ENCODE data around the gene CAMKMT. TPM values are rescaled to one million over a fixed set of nuclear protein-coding genes. Genes with fewer than 3 reads are reported as not detected.

Gene CAMKMT
- total RNA-seq, 3 donors from 2014 or later (not counting 1 experiment from before 2014, with no cell fraction given), result 18.1 to 25.0 (median 20.6) TPM

GRCh38 chr2:44550561-44550960 lies 188.8 kb downstream of the CAMKMT start:
- Mint-ChIP-seq H3K27ac (no peak overlapping the region), H3K4me1 (peaks cover 23 to 33% of the 10 kb centered on the region in 2 donors), H3K27me3 (ENCODE audit: low read depth in 2 of 2) (no peaks in the 10 kb centered on the region), H3K4me3 (no peak overlapping the region), H3K9me3 (no peaks in the 10 kb centered on the region), H3K36me3 (no peaks in the 10 kb centered on the region)
- H3K4me1 ChIP-seq (ENCODE audit: control insufficient read depth, insufficient read depth, low read length), result no peaks in the 10 kb centered on the region
- H3K27me3 ChIP-seq (ENCODE audit: control insufficient read depth, insufficient read depth, low read length), result no peaks in the 10 kb centered on the region
- no peak overlapping the region for H3K4me3 ChIP-seq (ENCODE audit: low read length)
- DNase-seq, result no peak
- H3K27ac ChIP-seq (ENCODE audit: low read length), result no peak overlapping the region
- no CpG with 5 or more reads among the region's 2 CpGs for WGBS (ENCODE audit: insufficient coverage)
- TF ChIP-seq CTCF (IDR thresholded peaks at IDR 0.05), result no peak
- intact Hi-C loops (cut with micrococcal nuclease), result no loop called here
- no peak for ATAC-seq
- no peaks in the 10 kb centered on the region for H3K36me3 ChIP-seq (ENCODE audit: control insufficient read depth, insufficient read depth, low read length)
- H3K9me3 ChIP-seq (ENCODE audit: control insufficient read depth, insufficient read depth, low read length), result no peaks in the 10 kb centered on the region

- Mint-ChIP-seq H3K27me3 (ENCODE audit: low read depth in 2 of 2) (no peaks in the 10 kb centered on the region), H3K27ac (no peak overlapping the region), H3K4me3 (no peak overlapping the region), H3K4me1 (peaks cover 23 to 28% of the 10 kb centered on the region in 2 donors), H3K9me3 (no peaks in the 10 kb centered on the region), H3K36me3 (no peaks in the 10 kb centered on the region)
- Histone ChIP-seq H3K27me3 (ENCODE audit: control insufficient read depth, insufficient read depth, low read length) (no peaks in the 10 kb centered on the region), H3K36me3 (ENCODE audit: control insufficient read depth, insufficient read depth, low read length) (no peaks in the 10 kb centered on the region), H3K4me3 (ENCODE audit: low read length) (no peak overlapping the region), H3K27ac (ENCODE audit: low read length) (no peak overlapping the region), H3K9me3 (ENCODE audit: control insufficient read depth, insufficient read depth, low read length) (no peaks in the 10 kb centered on the region), H3K4me1 (ENCODE audit: control insufficient read depth, insufficient read depth, low read length) (no peaks in the 10 kb centered on the region)
- intact Hi-C loops (cut with micrococcal nuclease), result no loop called here
- ATAC-seq (no peak), DNase-seq (no peak)
- 92% methylated on average over 1 of the region's 1 CpG for WGBS (ENCODE audit: insufficient coverage)
- no peak for TF ChIP-seq CTCF (IDR thresholded peaks at IDR 0.05)
These were observed 189.8 kb downstream of the CAMKMT start for GRCh38 chr2:44551497-44551896.

GRCh38 chr2:44553456-44553855 lies 191.7 kb downstream of the CAMKMT start:
- H3K36me3 Mint-ChIP-seq, result no peaks in the 10 kb centered on the region
- no peaks in the 10 kb centered on the region for H3K36me3 ChIP-seq (ENCODE audit: control insufficient read depth, insufficient read depth, low read length)
- TF ChIP-seq CTCF (IDR thresholded peaks at IDR 0.05), result no peak
- H3K4me1 ChIP-seq (ENCODE audit: control insufficient read depth, insufficient read depth, low read length), result no peaks in the 10 kb centered on the region
- no peak overlapping the region for H3K4me3 ChIP-seq (ENCODE audit: low read length)
- no peaks in the 10 kb centered on the region for H3K27me3 ChIP-seq (ENCODE audit: control insufficient read depth, insufficient read depth, low read length)
- H3K27ac ChIP-seq (ENCODE audit: low read length), result no peak overlapping the region
- H3K9me3 Mint-ChIP-seq, result no peaks in the 10 kb centered on the region
- no peak overlapping the region for H3K27ac Mint-ChIP-seq
- DNase-seq (no peak), ATAC-seq (no peak)
- H3K9me3 ChIP-seq (ENCODE audit: control insufficient read depth, insufficient read depth, low read length), result no peaks in the 10 kb centered on the region
- 84% methylated on average over 2 of the region's 4 CpGs for WGBS (ENCODE audit: insufficient coverage)
- H3K4me1 Mint-ChIP-seq, result peaks cover 5 to 19% of the 10 kb centered on the region in 2 donors
- H3K4me3 Mint-ChIP-seq, result no peak overlapping the region
- intact Hi-C loops (cut with micrococcal nuclease), result no loop called here
- H3K27me3 Mint-ChIP-seq (ENCODE audit: low read depth in 2 of 2), result no peaks in the 10 kb centered on the region

GRCh38 chr2:44555700-44556099 lies 194.0 kb downstream of the CAMKMT start:
- intact Hi-C loops (cut with micrococcal nuclease), result no loop called here
- H3K4me3 Mint-ChIP-seq, result no peak overlapping the region
- no peak overlapping the region for H3K27ac Mint-ChIP-seq
- no peak for TF ChIP-seq CTCF (IDR thresholded peaks at IDR 0.05)
- no peaks in the 10 kb centered on the region for H3K36me3 Mint-ChIP-seq
- DNase-seq (no peak), ATAC-seq (no peak)
- H3K36me3 ChIP-seq (ENCODE audit: control insufficient read depth, insufficient read depth, low read length), result no peaks in the 10 kb centered on the region
- H3K4me1 ChIP-seq (ENCODE audit: control insufficient read depth, insufficient read depth, low read length), result no peaks in the 10 kb centered on the region
- H3K9me3 ChIP-seq (ENCODE audit: control insufficient read depth, insufficient read depth, low read length), result no peaks in the 10 kb centered on the region
- H3K27me3 ChIP-seq (ENCODE audit: control insufficient read depth, insufficient read depth, low read length), result no peaks in the 10 kb centered on the region
- H3K27me3 Mint-ChIP-seq (ENCODE audit: low read depth in 2 of 2), result no peaks in the 10 kb centered on the region
- H3K4me1 Mint-ChIP-seq, result peaks cover 0 to 7% of the 10 kb centered on the region in 2 donors
- no peak overlapping the region for H3K27ac ChIP-seq (ENCODE audit: low read length)
- no peaks in the 10 kb centered on the region for H3K9me3 Mint-ChIP-seq
- no peak overlapping the region for H3K4me3 ChIP-seq (ENCODE audit: low read length)
